ENCODE results near the gene CNIH1. TPM values are rescaled to one million over a fixed set of nuclear protein-coding genes. Genes with fewer than 3 reads are reported as not detected.

The CNIH1 gene
- total and polyA plus RNA-seq, 2 of the 13 experiments (the other 11 are each of a cell fraction or from before 2014, with no cell fraction given): 166 to 421 TPM

- TF ChIP-seq RERE (CRISPR knock-in tag; IDR thresholded peaks at IDR 0.05; ENCODE audit: low read depth) (0 out of 2 replicates have a peak, but pooled peaks have one; percentile 14), ZNF816 (CRISPR knock-in tag; IDR thresholded peaks at IDR 0.05; ENCODE audit: borderline replicate concordance) (no peak), ZNF552 (CRISPR knock-in tag; IDR thresholded peaks at IDR 0.05; ENCODE audit: borderline replicate concordance) (0 out of 2 replicates have a peak, but pooled peaks have one; percentile 72), GFI1 (CRISPR knock-in tag; IDR thresholded peaks at IDR 0.05; ENCODE audit: borderline replicate concordance) (no peak), ZZZ3 (CRISPR knock-in tag; IDR thresholded peaks at IDR 0.05; ENCODE audit: borderline replicate concordance) (no peak), ATM (IDR thresholded peaks at IDR 0.05; ENCODE audit: borderline replicate concordance) (no peak), ZNF589 (CRISPR knock-in tag; conservative IDR thresholded peaks at IDR 0.05) (peak; percentile 76; the same call in 1 of the 2 replicates), ZBTB44 (CRISPR knock-in tag; IDR thresholded peaks at IDR 0.05) (no peak), ZBTB7A (CRISPR knock-in tag; IDR thresholded peaks at IDR 0.05) (0 out of 2 replicates have a peak, but pooled peaks have one; percentile 33), ZNF350 (CRISPR knock-in tag; IDR thresholded peaks at IDR 0.05; ENCODE audit: borderline replicate concordance, low read depth) (peak; percentile 66; the same call in 1 of the 2 replicates), ZNF275 (CRISPR knock-in tag; IDR thresholded peaks at IDR 0.05; ENCODE audit: borderline replicate concordance) (0 out of 2 replicates have a peak, but pooled peaks have one; percentile 39), ZNF260 (CRISPR knock-in tag; IDR thresholded peaks at IDR 0.05; ENCODE audit: borderline replicate concordance, low read depth) (no peak), ZKSCAN1 (IDR thresholded peaks at IDR 0.05; ENCODE audit: low read length) (no peak), ZNF414 (CRISPR knock-in tag; IDR thresholded peaks at IDR 0.05) (no peak), SAFB2 (CRISPR knock-in tag; IDR thresholded peaks at IDR 0.05; ENCODE audit: borderline replicate concordance, low read depth) (peak; percentile 72), RBFOX2 (IDR thresholded peaks at IDR 0.05; ENCODE audit: low read depth, low read length) (peak; percentile 90), AHR (CRISPR knock-in tag; IDR thresholded peaks at IDR 0.05) (0 out of 2 replicates have a peak, but pooled peaks have one; percentile 67), ZNF605 (CRISPR knock-in tag; IDR thresholded peaks at IDR 0.05) (peak; percentile 88; the same call in 1 of the 2 replicates)
Measured at GRCh38 chr14:54396493-54397335, 44.5 kb downstream of the CNIH1 start, which contains the start of gene CDKN3 (continued).

Measured in HepG2 (cell line).